GM21360 (cell line): Measurements from ENCODE around the gene CHPF.

Source experiments
- ATAC-seq: cut with Tn5 transposase; IDR thresholded peaks from one replicate; pipeline ENCODE4 v1.9.1; 2021; ENCODE audit warnings: mild to moderate bottlenecking, moderate library complexity; ENCODE audit not compliant: unreplicated experiment

CHPF gene

GRCh38 chr2:219498280-219499057 is 45.1 kb downstream of the CHPF start, which contains the start of gene GMPPA:
TSS of gene GMPPA (plus strand) at chr2:219498891. CDS start at chr2:219499976, 1,085 bp downstream.
- ATAC-seq = peak; percentile 95

GRCh38 chr2:219497495-219498279 is 45.9 kb downstream of the CHPF start:
- no peak for ATAC-seq

- no peak for ATAC-seq
Measured at GRCh38 chr2:219496825-219497494, 46.6 kb downstream of the CHPF start.

- ATAC-seq = no peak
Measured at GRCh38 chr2:219496247-219496824, 47.3 kb downstream of the CHPF start.

- peak; percentile 24 for ATAC-seq
Measured at GRCh38 chr2:219495531-219496122, 48.0 kb downstream of the CHPF start.

GRCh38 chr2:219494952-219495530 is 48.6 kb downstream of the CHPF start:
- ATAC-seq = no peak

- no peak for ATAC-seq
Measured at GRCh38 chr2:219493086-219493485, 50.5 kb downstream of the CHPF start.

GRCh38 chr2:219492575-219492974 is 51.0 kb downstream of the CHPF start:
- ATAC-seq = no peak

GRCh38 chr2:219491278-219491963 is 52.2 kb downstream of the CHPF start:
- no peak for ATAC-seq

GRCh38 chr2:219490600-219491130 is 52.9 kb downstream of the CHPF start:
- no peak for ATAC-seq

- ATAC-seq = no peak
Measured at GRCh38 chr2:219490186-219490585, 53.4 kb downstream of the CHPF start.

- ATAC-seq = no peak
Measured at GRCh38 chr2:219489315-219489714, 54.3 kb downstream of the CHPF start.
